A549 treated with CpdA at 1 μM for 4 hours (cell line): ENCODE data around the gene ZNF91. TPM values are rescaled to one million over a fixed set of nuclear protein-coding genes. Genes with fewer than 3 reads are reported as not detected.

Experiments used
- total RNA-seq: library from RNA; stranded (reverse); fragments of 200-300 nt; extraction: Qiagen RNA extraction; gene quantifications from 5 replicates; pipeline ENCODE4 v1.2.3, GENCODE V29; 2022; ENCODE audit warnings: low read depth

ZNF91 gene
- 0.09 to 1.1 TPM (median 0.38 TPM) in 5 replicates for total RNA-seq

DNA sequence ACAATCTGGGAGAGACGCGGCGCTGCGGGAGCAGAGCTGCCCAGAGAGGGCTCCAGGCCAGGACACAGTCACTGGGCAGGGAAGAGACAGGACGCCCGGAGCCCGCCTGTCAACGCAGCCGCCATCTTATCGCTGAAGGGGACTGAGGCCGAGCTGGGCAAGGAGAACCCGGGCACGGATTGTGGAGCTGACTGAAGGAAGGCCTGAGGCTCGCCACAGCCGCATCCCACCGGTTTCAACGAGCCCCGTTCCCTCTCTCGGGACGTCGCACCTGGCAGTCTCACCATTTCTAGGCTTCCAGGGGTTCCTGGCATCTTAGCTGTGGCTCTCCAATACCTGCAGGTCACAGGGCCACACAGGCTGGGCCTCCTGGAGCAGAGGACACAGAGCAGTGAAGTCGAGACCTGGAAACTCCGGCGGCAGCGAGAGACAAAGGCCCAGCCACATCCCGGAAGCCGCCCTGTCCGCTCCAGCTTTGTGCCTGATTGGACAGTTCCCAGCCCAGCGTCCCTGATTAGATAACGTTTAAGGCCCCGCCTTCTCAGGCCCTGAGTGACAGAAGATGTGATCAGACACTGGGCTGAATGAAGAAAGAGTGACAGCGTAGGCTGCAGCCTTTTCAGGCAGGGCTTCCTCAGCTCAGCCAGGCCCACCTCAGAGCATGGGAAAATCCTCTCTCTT, at the start of gene ZNF91:
TSS of gene ZNF91 (minus strand) at position 431 of the 681 bp plus-strand sequence. CDS start at position 314, 117 bp downstream.

Other genes starting within 250 kb of the ZNF91 start
- gene ZNF724, start 145.1 kb downstream of the ZNF91 start, total RNA-seq = 0.50 to 1.3 TPM (median 0.86 TPM) in 5 replicates